Measurements from ENCODE around the gene MED12L. TPM values are rescaled to one million over a fixed set of nuclear protein-coding genes. Genes with fewer than 3 reads are reported as not detected.

Gene MED12L
- total RNA-seq, 4 donors from 2014 or later = under 0.01 to 0.34 (median 0.27) TPM

GRCh38 chr3:151214459-151214858, 129.0 kb downstream of the MED12L start:
- TF ChIP-seq, protein P1, sequence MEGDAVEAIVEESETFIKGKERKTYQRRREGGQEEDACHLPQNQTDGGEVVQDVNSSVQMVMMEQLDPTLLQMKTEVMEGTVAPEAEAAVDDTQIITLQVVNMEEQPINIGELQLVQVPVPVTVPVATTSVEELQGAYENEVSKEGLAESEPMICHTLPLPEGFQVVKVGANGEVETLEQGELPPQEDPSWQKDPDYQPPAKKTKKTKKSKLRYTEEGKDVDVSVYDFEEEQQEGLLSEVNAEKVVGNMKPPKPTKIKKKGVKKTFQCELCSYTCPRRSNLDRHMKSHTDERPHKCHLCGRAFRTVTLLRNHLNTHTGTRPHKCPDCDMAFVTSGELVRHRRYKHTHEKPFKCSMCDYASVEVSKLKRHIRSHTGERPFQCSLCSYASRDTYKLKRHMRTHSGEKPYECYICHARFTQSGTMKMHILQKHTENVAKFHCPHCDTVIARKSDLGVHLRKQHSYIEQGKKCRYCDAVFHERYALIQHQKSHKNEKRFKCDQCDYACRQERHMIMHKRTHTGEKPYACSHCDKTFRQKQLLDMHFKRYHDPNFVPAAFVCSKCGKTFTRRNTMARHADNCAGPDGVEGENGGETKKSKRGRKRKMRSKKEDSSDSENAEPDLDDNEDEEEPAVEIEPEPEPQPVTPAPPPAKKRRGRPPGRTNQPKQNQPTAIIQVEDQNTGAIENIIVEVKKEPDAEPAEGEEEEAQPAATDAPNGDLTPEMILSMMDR (IDR thresholded peaks at IDR 0.05; ENCODE audit: low read depth) = no peak

DNA sequence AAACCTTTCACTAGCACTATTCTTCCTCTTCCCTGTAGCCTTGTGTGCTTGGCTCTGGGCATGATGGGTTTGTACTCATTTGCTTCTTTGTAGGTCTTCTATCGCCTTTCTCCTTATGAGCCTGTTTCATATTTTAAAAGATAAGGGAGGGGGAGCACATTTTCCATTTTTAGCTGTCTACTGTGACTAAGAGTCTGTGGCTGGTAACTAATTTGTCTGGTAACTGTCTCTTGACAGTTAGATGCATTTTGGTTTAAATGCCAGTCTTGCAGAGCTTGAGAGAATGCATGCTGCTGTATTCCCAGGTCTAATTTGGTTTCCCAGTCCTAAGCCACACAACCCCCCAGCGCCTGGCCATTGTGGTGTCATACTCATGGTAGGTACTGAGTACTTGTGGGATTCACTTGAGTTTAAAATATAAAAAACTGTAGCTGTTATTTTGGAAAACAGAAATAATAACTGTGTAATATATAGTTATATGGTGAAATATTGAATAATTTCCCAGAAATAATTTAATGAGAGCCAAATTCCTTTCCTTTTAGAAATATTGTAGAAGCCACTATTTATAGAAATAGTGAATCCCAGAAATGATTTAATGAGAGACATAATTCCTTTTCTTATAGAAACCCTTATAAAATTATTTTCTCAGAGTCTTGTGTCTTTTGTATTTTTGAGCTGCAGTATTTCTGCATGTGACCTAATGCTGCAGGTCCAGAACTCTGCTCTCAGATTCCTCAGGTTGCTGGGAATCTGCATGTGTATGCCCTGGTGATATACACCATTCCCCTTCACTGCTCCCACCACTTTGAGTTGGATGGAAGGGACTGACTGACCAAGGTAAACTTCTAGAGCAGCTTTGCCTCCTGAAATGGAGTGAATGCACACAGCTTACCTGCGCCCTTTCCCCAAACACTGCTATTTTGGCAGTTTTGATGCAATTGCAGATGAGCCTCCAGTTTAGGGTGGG, 131.5 kb downstream of the MED12L start:
- TF ChIP-seq, protein P1 (IDR thresholded peaks at IDR 0.05; ENCODE audit: low read depth) = no peak

- TF ChIP-seq, protein P1 (IDR thresholded peaks at IDR 0.05; ENCODE audit: low read depth) = no peak
Observed at GRCh38 chr3:151218136-151218535, 132.7 kb downstream of the MED12L start.

- TF ChIP-seq, protein P1 (IDR thresholded peaks at IDR 0.05; ENCODE audit: low read depth) = no peak
Observed at GRCh38 chr3:151219056-151219455, 133.6 kb downstream of the MED12L start.

DNA sequence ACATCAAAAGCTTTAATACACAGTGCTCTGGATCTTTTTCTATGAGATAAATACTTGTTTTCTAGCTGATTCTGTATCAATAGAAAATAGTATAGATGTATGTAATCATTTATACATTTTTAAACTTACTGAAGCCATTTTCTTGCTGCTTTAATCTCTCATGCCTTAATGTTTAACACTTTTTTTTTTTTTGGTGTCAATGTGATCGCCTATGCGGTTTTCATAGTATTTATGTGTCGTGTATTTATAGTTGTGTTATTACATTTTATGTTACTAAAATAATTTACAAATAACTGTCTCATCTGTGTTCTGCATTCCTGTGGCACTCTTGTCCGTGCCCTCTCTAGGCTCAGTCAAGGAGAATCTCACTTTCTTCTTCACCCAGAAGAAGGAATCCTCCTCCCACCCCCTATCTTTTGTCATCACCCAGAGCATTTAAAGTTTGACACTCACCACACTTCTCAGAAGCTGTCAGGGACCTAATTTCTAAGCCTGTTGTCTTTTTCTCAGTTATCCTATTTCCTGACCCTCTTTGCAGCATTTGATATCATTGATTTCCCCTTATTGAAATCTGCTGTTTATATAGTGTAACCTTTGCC, 138.9 kb downstream of the MED12L start:
- TF ChIP-seq, protein P1 (IDR thresholded peaks at IDR 0.05; ENCODE audit: low read depth) = no peak

GRCh38 chr3:151225040-151225975, 139.8 kb downstream of the MED12L start:
- TF ChIP-seq, protein P1 (IDR thresholded peaks at IDR 0.05; ENCODE audit: low read depth) = no peak
